HEK293 (cell line): ENCODE data around the gene WWOX.

Experiments used
- CTCF ChIA-PET: fragments of 350-600 bp; formaldehyde crosslinking; extraction: SDS; loops from one replicate; lab custom pipeline; 2021; ENCODE audit warnings: antibody characterized with exemption; lab: Yijun Ruan, JAX
- POLR2A ChIA-PET: fragments of 300-600 bp; formaldehyde crosslinking; extraction: SDS; loops from one replicate; lab custom pipeline; 2020; ENCODE audit warnings: antibody characterized with exemption, inconsistent platforms; lab: Yijun Ruan, JAX
- H3K27ac ChIP-seq: fragments of 200-500 bp; sonication (Bioruptor generic); 2 replicates; pipeline ENCODE4 v1.5.1; 2014; ENCODE audit warnings: low read depth, low read length, control low read depth, inconsistent platforms; ENCODE audit errors: extremely low read depth
- H3K36me3 ChIP-seq, 2 experiments: fragments of 200-500 bp in 1 of 2; sonication (Bioruptor generic) in 1 of 2; 1 replicate in 1 of 2; 2 replicates in 1 of 2; pipeline ENCODE4 v1.5.1; 2014 to 2017; ENCODE audit warnings: inconsistent platforms in 2 of 2, low read length in 2 of 2; ENCODE audit not compliant: control insufficient read depth in 2 of 2, insufficient read depth in 1 of 2
- H3K4me1 ChIP-seq: fragments of 200-500 bp; sonication (Bioruptor generic); 2 replicates; pipeline ENCODE4 v1.5.1; 2014; ENCODE audit warnings: mild to moderate bottlenecking, low read length, inconsistent platforms; ENCODE audit not compliant: control insufficient read depth, insufficient read depth
- H3K4me3 ChIP-seq: 2 replicates; pipeline ENCODE4 v1.5.1; 2011; ENCODE audit warnings: low read depth, mild to moderate bottlenecking, control low read depth, low read length, moderate library complexity
- H3K9me3 ChIP-seq: fragments of 200-500 bp; sonication (Bioruptor generic); 2 replicates; pipeline ENCODE4 v1.5.1; 2014; ENCODE audit warnings: low read depth, low read length, inconsistent platforms; ENCODE audit not compliant: control insufficient read depth, insufficient read depth
- FEZF1 ChIP-seq: fragments of 450-650 bp; formaldehyde crosslinking; IDR thresholded peaks from 2 replicates; pipeline ENCODE4 v1.5.1; 2016; ENCODE audit warnings: missing biosample characterization, missing genetic modification characterization
- GLIS1 ChIP-seq: fragments of 450-650 bp; formaldehyde crosslinking; IDR thresholded peaks from 2 replicates; pipeline ENCODE4 v1.5.1; 2016; ENCODE audit warnings: missing biosample characterization, missing genetic modification characterization
- IKZF3 ChIP-seq: fragments of 450-650 bp; IDR thresholded peaks from 2 replicates; pipeline ENCODE4 v1.5.0; 2018; ENCODE audit warnings: missing biosample characterization, mild to moderate bottlenecking, missing genetic modification characterization, moderate library complexity
- MZF1 ChIP-seq: fragments of 450-650 bp; formaldehyde crosslinking; IDR thresholded peaks from 2 replicates; pipeline ENCODE4 v1.5.1; 2017; ENCODE audit warnings: missing biosample characterization, missing genetic modification characterization, borderline replicate concordance
- PRDM1 ChIP-seq: fragments of 450-650 bp; formaldehyde crosslinking; IDR thresholded peaks from 2 replicates; pipeline ENCODE4; 2016; ENCODE audit warnings: missing biosample characterization, missing genetic modification characterization
- PRDM4 ChIP-seq: fragments of 450-650 bp; formaldehyde crosslinking; IDR thresholded peaks from 2 replicates; pipeline ENCODE4 v1.5.1; 2017; ENCODE audit warnings: missing biosample characterization, missing genetic modification characterization
- PRDM6 ChIP-seq: fragments of 450-650 bp; formaldehyde crosslinking; IDR thresholded peaks from 2 replicates; pipeline ENCODE4 v1.5.1; 2017; ENCODE audit warnings: missing biosample characterization, missing genetic modification characterization
- TRIM28 ChIP-seq: IDR thresholded peaks from 2 replicates; pipeline ENCODE4 v1.6.1; 2011; ENCODE audit warnings: low read length, control low read depth, borderline replicate concordance
- ZBTB20 ChIP-seq: fragments of 450-650 bp; formaldehyde crosslinking; IDR thresholded peaks from 2 replicates; pipeline ENCODE4 v1.5.1; 2016; ENCODE audit warnings: missing biosample characterization, missing genetic modification characterization
- ZBTB44 ChIP-seq: fragments of 450-650 bp; IDR thresholded peaks from 2 replicates; pipeline ENCODE4 v1.5.1; 2018; ENCODE audit warnings: missing biosample characterization, mild to moderate bottlenecking, missing genetic modification characterization
- ZBTB48 ChIP-seq: fragments of 450-650 bp; formaldehyde crosslinking; IDR thresholded peaks from 2 replicates; pipeline ENCODE4 v1.5.1; 2016; ENCODE audit warnings: missing biosample characterization, missing genetic modification characterization
- ZBTB8A ChIP-seq: fragments of 450-650 bp; formaldehyde crosslinking; IDR thresholded peaks from 2 replicates; pipeline ENCODE4 v1.5.1; 2016; ENCODE audit warnings: missing biosample characterization, missing genetic modification characterization
- ZFP37 ChIP-seq: fragments of 450-650 bp; formaldehyde crosslinking; IDR thresholded peaks from 2 replicates; pipeline ENCODE4 v1.5.1; 2016; ENCODE audit warnings: missing biosample characterization, missing genetic modification characterization
- ZNF10 ChIP-seq: fragments of 450-650 bp; formaldehyde crosslinking; IDR thresholded peaks from 2 replicates; pipeline ENCODE4 v1.5.1; 2017; ENCODE audit warnings: missing biosample characterization, missing genetic modification characterization
- ZNF214 ChIP-seq: fragments of 450-650 bp; formaldehyde crosslinking; IDR thresholded peaks from 2 replicates; pipeline ENCODE4 v1.5.1; 2017; ENCODE audit warnings: missing biosample characterization, mild to moderate bottlenecking, missing genetic modification characterization, borderline replicate concordance
- ZNF221 ChIP-seq: fragments of 450-650 bp; formaldehyde crosslinking; IDR thresholded peaks from 2 replicates; pipeline ENCODE4 v1.5.1; 2017; ENCODE audit warnings: missing biosample characterization, missing genetic modification characterization, borderline replicate concordance
- ZNF561 ChIP-seq: fragments of 450-650 bp; IDR thresholded peaks from 2 replicates; pipeline ENCODE4 v1.5.1; 2018; ENCODE audit warnings: missing biosample characterization, missing genetic modification characterization, borderline replicate concordance
- ZNF571 ChIP-seq: fragments of 450-650 bp; formaldehyde crosslinking; IDR thresholded peaks from 2 replicates; pipeline ENCODE4 v1.5.0; 2017; ENCODE audit warnings: missing biosample characterization, missing genetic modification characterization
- ZNF580 ChIP-seq: fragments of 450-650 bp; formaldehyde crosslinking; IDR thresholded peaks from 2 replicates; pipeline ENCODE4 v1.5.1; 2016; ENCODE audit warnings: missing biosample characterization, missing genetic modification characterization
- ZNF610 ChIP-seq: fragments of 450-650 bp; formaldehyde crosslinking; IDR thresholded peaks from 2 replicates; pipeline ENCODE4 v1.5.1; 2016; ENCODE audit warnings: missing biosample characterization, missing genetic modification characterization, borderline replicate concordance
- ZNF623 ChIP-seq: fragments of 450-650 bp; formaldehyde crosslinking; IDR thresholded peaks from 2 replicates; pipeline ENCODE4 v1.5.1; 2016; ENCODE audit warnings: missing biosample characterization, missing genetic modification characterization
- ZNF660 ChIP-seq: fragments of 450-650 bp; IDR thresholded peaks from 2 replicates; pipeline ENCODE4 v1.5.1; 2018; ENCODE audit warnings: missing biosample characterization, mild to moderate bottlenecking, missing genetic modification characterization
- ZSCAN30 ChIP-seq: fragments of 450-650 bp; IDR thresholded peaks from 2 replicates; pipeline ENCODE4 v1.5.1; 2018; ENCODE audit warnings: missing biosample characterization, mild to moderate bottlenecking, missing genetic modification characterization, moderate library complexity
- ZXDB ChIP-seq: fragments of 450-650 bp; formaldehyde crosslinking; IDR thresholded peaks from 2 replicates; pipeline ENCODE4 v1.5.1; 2016; ENCODE audit warnings: missing biosample characterization, missing genetic modification characterization

Gene WWOX

GRCh38 chr16:79069633-79070032 is 970.2 kb downstream of the WWOX start:
- H3K9me3 ChIP-seq: no peaks in the 10 kb centered on the region
- H3K27ac ChIP-seq: no peak overlapping the region
- H3K4me3 ChIP-seq: no peak overlapping the region
- no peaks in the 10 kb centered on the region for H3K36me3 ChIP-seq
- TF ChIP-seq PRDM4 (tag by site-specific recombination) (peak; percentile 22; the same call in 1 of the 2 replicates), ZNF221 (tag by site-specific recombination) (no peak), PRDM6 (tag by site-specific recombination) (peak; percentile 38), ZNF571 (tag by site-specific recombination) (no peak)
- CTCF ChIA-PET: interaction anchor here (0.6 kb wide), 1 partner anchor 45 kb away, joined by 3 read pairs; no protein-coding TSS in a partner anchor
- H3K4me1 ChIP-seq: peaks cover 5% of the 10 kb centered on the region
- POLR2A ChIA-PET: interaction anchor here (0.7 kb wide), 1 partner anchor 1133 kb away, joined by 3 read pairs; no protein-coding TSS in a partner anchor

- ChIA-PET CTCF (no interaction called here), POLR2A (no interaction called here)
- H3K36me3 ChIP-seq: no peaks in the 10 kb centered on the region
- H3K27ac ChIP-seq: no peak overlapping the region; the same call in 1 of the 2 replicates
- no peaks in the 10 kb centered on the region for H3K9me3 ChIP-seq
- H3K4me1 ChIP-seq: peaks cover 5% of the 10 kb centered on the region
- no peak overlapping the region for H3K4me3 ChIP-seq
- 0 out of 2 replicates have a peak, but pooled peaks have one; percentile 16 for TF ChIP-seq ZBTB20 (tag by site-specific recombination)
- TF ChIP-seq ZBTB44 (tag by site-specific recombination): peak; percentile 34; the same call in 1 of the 2 replicates
- TF ChIP-seq FEZF1 (tag by site-specific recombination): peak; percentile 82
- peak; percentile 26; the same call in 1 of the 2 replicates for TF ChIP-seq ZNF561 (tag by site-specific recombination)
- TF ChIP-seq PRDM1 (tag by site-specific recombination): peak; percentile 30; the same call in 1 of the 2 replicates
- TF ChIP-seq TRIM28: peak; percentile 70; the same call in 1 of the 2 replicates
- peak; percentile 73 for TF ChIP-seq ZBTB8A
- peak; percentile 94; the same call in 1 of the 2 replicates for TF ChIP-seq MZF1
- TF ChIP-seq ZNF623 (tag by site-specific recombination): no peak
- TF ChIP-seq PRDM4 (tag by site-specific recombination): peak; percentile 95
- 0 out of 2 replicates have a peak, but pooled peaks have one; percentile 37 for TF ChIP-seq ZNF610
- TF ChIP-seq ZNF214 (tag by site-specific recombination): no peak
- peak; percentile 77 for TF ChIP-seq ZBTB48 (tag by site-specific recombination)
- peak; percentile 47; the same call in 1 of the 2 replicates for TF ChIP-seq ZXDB (tag by site-specific recombination)
- peak; percentile 75 for TF ChIP-seq ZNF580 (tag by site-specific recombination)
- no peak for TF ChIP-seq ZFP37 (tag by site-specific recombination)
- TF ChIP-seq PRDM6 (tag by site-specific recombination): peak; percentile 91
- TF ChIP-seq ZNF660 (tag by site-specific recombination): peak; percentile 73
- TF ChIP-seq IKZF3 (tag by site-specific recombination): no peak
- TF ChIP-seq ZNF10: no peak
- TF ChIP-seq GLIS1 (tag by site-specific recombination): peak; percentile 27; the same call in 1 of the 2 replicates
- peak; percentile 46; the same call in 1 of the 2 replicates for TF ChIP-seq ZSCAN30 (tag by site-specific recombination)
These were observed 972.0 kb downstream of the WWOX start for GRCh38 chr16:79071424-79071823.
